ENCODE measurements around the gene LGALS3.
A peak's percentile ranks its signal among the peaks of the same experiment; 100 is the strongest.

The LGALS3 gene

GRCh38 chr14:55103971-55104954, 24.8 kb upstream of the LGALS3 start:
- TF ChIP-seq CEBPB (IDR thresholded peaks at IDR 0.05) (no peak), EP300 (IDR thresholded peaks at IDR 0.05; ENCODE audit: borderline replicate concordance) (no peak), TAF1 (IDR thresholded peaks at IDR 0.05; ENCODE audit: low read depth) (no peak), NFIC (IDR thresholded peaks at IDR 0.05) (no peak)

DNA sequence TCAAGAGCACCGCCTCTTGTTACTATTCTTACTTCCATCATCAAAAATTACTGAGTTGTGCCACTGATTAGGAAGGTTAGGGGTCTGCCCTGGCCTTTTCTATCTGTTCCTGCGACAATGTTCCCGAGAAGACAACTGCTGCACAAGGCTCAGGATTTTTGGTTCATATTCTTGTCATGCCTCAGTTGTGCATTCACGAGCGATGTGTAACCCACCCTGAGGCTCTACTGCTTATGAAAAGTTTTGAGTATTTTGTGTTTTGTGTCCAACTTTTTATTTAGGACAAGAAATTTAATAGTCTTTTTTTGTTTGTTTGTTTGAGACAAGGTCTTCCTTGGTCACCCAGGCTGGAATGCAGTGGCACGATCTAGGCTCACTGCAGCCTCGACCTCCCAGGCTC, 23.1 kb upstream of the LGALS3 start:
- TF ChIP-seq YY1 (IDR thresholded peaks at IDR 0.05; ENCODE audit: low read depth) (no peak), NFIC (IDR thresholded peaks at IDR 0.05) (no peak), CEBPB (IDR thresholded peaks at IDR 0.05) (no peak), USF1 (IDR thresholded peaks at IDR 0.05) (no peak), EGR1 (IDR thresholded peaks at IDR 0.05) (no peak), TEAD4 (IDR thresholded peaks at IDR 0.05) (no peak), EP300 (IDR thresholded peaks at IDR 0.05; ENCODE audit: borderline replicate concordance) (no peak), FOXM1 (IDR thresholded peaks at IDR 0.05; ENCODE audit: borderline replicate concordance, low read depth) (no peak), TCF12 (IDR thresholded peaks at IDR 0.05; ENCODE audit: low read depth) (no peak), RAD21 (IDR thresholded peaks at IDR 0.05; ENCODE audit: low read depth) (no peak), TAF1 (IDR thresholded peaks at IDR 0.05; ENCODE audit: low read depth) (no peak), REST (IDR thresholded peaks at IDR 0.05; ENCODE audit: low read depth) (no peak), ZBTB7A (IDR thresholded peaks at IDR 0.05; ENCODE audit: low read depth) (no peak)
- TF ChIP-seq, protein P1, sequence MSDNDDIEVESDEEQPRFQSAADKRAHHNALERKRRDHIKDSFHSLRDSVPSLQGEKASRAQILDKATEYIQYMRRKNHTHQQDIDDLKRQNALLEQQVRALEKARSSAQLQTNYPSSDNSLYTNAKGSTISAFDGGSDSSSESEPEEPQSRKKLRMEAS (IDR thresholded peaks at IDR 0.05) = no peak

GRCh38 chr14:55107766-55108554, 21.1 kb upstream of the LGALS3 start:
- TF ChIP-seq USF1 (IDR thresholded peaks at IDR 0.05) (peak; percentile 39), TAF1 (IDR thresholded peaks at IDR 0.05; ENCODE audit: low read depth) (peak; percentile 38), TCF12 (IDR thresholded peaks at IDR 0.05; ENCODE audit: low read depth) (peak; percentile 82), RAD21 (IDR thresholded peaks at IDR 0.05; ENCODE audit: low read depth) (no peak; the same call in 1 of the 2 replicates), TEAD4 (IDR thresholded peaks at IDR 0.05) (peak; percentile 33; the same call in 1 of the 2 replicates), EP300 (IDR thresholded peaks at IDR 0.05; ENCODE audit: borderline replicate concordance) (peak; percentile 52; the same call in 1 of the 2 replicates), REST (IDR thresholded peaks at IDR 0.05; ENCODE audit: low read depth) (no peak), FOXM1 (IDR thresholded peaks at IDR 0.05; ENCODE audit: borderline replicate concordance, low read depth) (peak; percentile 55; the same call in 1 of the 2 replicates), CEBPB (IDR thresholded peaks at IDR 0.05) (no peak), ZBTB7A (IDR thresholded peaks at IDR 0.05; ENCODE audit: low read depth) (no peak), EGR1 (IDR thresholded peaks at IDR 0.05) (peak; percentile 95)
- TF ChIP-seq, protein P1 (IDR thresholded peaks at IDR 0.05) = peak; percentile 99

DNA sequence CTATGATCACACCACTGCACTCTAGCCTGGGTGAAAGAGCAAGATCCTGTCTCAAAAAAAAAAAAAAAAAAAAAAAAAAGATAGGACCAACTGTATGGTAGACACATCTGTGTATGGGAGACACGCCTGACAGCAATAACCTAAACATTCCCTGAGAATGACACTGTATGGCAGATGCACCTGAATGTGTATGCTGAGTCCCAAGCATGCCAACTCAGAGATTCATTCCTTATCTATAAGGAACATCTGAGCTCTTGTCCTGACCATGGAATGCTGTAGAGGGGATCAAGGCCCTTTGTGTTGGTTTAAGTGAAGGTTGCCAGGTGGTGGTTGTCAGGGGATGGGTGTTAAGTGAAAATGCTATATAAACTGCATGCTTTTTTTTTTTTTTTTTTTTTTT, 19.2 kb upstream of the LGALS3 start:
- TF ChIP-seq RAD21 (IDR thresholded peaks at IDR 0.05; ENCODE audit: low read depth) (no peak), EGR1 (IDR thresholded peaks at IDR 0.05) (no peak), YY1 (IDR thresholded peaks at IDR 0.05; ENCODE audit: low read depth) (no peak), EP300 (IDR thresholded peaks at IDR 0.05; ENCODE audit: borderline replicate concordance) (no peak), TAF1 (IDR thresholded peaks at IDR 0.05; ENCODE audit: low read depth) (no peak), REST (IDR thresholded peaks at IDR 0.05; ENCODE audit: low read depth) (no peak), FOXM1 (IDR thresholded peaks at IDR 0.05; ENCODE audit: borderline replicate concordance, low read depth) (no peak), ZBTB7A (IDR thresholded peaks at IDR 0.05; ENCODE audit: low read depth) (no peak), TEAD4 (IDR thresholded peaks at IDR 0.05) (no peak)
- TF ChIP-seq, protein P1 (IDR thresholded peaks at IDR 0.05) = no peak

Data from Ishikawa (cell line).